Measurements from ENCODE around the gene PARL.
"Not testable (repeated sequence)": the region's sequence is repeated elsewhere in the genome, so short reads cannot be mapped to it uniquely, and the experiment has no call there.

Gene PARL

GRCh38 chr3:183790700-183791099 is 94.0 kb downstream of the PARL start:
- no peak for DNase-seq (ENCODE audit: low read depth in 2 of 2)

- no peak for DNase-seq (ENCODE audit: low read depth in 2 of 2)
Observed at GRCh38 chr3:183789826-183790225, 94.9 kb downstream of the PARL start.

- not testable (repeated sequence) for DNase-seq (ENCODE audit: low read depth in 2 of 2)
Observed at GRCh38 chr3:183784503-183784902, 100.2 kb downstream of the PARL start.

- DNase-seq (ENCODE audit: low read depth in 2 of 2) = no peak
Observed at GRCh38 chr3:183782576-183783276, 102.0 kb downstream of the PARL start.

- DNase-seq (ENCODE audit: low read depth in 2 of 2) = no peak
Observed at GRCh38 chr3:183781246-183781645, 103.4 kb downstream of the PARL start.

GRCh38 chr3:183779896-183780465 is 104.7 kb downstream of the PARL start:
- DNase-seq (ENCODE audit: low read depth in 2 of 2) = no peak

Measured in stimulated activated CD8-positive, alpha-beta memory T cell treated with anti-CD3 and anti-CD28 coated beads, Interleukin-2, amount 100 ng/mL, for 1 hour (primary cell).